ENCODE measurements around the gene MCHR1.
"Not testable (repeated sequence)": the region's sequence is repeated elsewhere in the genome, so short reads cannot be mapped to it uniquely, and the experiment has no call there.

Gene MCHR1

DNA sequence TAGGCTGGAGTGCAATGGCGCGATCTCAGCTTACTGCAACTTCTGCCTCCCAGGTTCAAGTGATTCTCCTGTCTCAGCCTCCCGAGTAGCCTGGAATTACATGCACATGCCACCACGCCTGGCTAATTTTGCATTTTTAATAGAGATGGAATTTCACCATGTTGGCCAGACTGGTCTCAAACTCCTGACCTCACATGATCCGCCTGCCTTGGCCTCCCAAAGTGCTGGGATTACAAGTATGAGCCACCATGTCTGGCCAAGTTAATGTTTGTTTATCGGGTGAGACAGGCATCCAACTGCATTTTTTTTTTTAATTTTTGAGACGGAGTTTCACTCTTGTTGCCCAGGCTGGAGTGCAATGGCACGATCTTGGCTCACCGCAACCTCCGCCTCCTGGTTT is 22.6 kb upstream of the MCHR1 start:
- not testable (repeated sequence) for DNase-seq (ENCODE audit: low spot score)

DNA sequence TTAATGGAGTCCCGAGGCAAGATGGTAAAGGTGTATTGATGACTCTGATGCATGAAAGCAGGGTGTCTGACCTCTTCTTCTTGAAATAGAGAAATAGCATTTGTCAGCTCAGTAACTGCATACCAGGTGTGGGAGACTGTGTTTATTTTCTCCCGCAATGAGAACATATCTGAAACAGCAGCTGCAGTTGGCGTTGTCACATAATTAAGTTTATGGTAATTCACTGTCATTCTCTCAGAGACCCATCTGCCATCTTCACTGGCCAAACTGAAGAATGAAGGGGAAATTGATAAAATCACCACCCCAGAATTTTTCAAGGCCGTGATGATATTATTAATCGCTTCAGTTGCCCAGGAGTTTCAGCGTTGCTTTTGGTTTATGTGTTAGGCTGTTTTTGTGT is 20.1 kb upstream of the MCHR1 start:
- no peak for DNase-seq (ENCODE audit: low spot score)

DNA sequence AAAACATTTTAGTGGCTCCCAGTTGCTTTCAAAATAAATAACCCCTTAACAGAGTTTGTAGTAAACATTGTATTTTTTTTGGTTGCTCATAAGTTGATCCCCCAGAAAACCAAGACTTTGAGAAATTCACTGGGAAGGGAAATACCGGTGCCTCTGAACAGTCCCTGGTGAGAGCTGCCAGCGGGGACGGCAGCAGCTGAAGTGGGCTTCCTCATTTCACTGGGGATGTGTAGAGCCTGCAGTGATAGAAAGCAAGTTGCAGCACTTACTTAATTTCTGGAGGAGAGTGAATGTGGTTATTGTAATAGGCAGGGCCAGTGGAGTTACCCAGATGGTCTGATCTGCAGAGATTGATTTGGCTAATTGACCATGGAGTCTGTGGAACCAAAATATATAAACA is 18.6 kb upstream of the MCHR1 start:
- no peak for DNase-seq (ENCODE audit: low spot score)

DNA sequence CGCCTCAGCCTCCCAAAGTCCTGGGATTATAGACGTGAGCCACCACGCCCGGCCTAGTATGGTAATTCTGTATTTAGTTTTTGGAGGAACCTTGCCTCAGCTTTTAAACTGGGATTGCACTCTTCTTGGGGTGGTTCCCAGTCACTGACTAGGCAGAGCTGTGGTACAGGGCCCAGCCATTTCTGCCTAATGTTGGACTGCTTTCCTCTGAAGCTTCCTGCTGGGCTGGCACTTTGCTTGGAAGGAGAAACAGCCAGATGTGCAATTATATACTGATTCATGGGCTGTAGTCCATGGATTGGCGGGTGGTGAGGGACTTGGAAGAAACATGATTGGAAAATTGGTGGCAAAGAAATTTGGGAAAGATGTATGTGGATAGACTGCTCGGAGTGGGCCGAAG is 17.6 kb upstream of the MCHR1 start:
- no peak for DNase-seq (ENCODE audit: low spot score)

DNA sequence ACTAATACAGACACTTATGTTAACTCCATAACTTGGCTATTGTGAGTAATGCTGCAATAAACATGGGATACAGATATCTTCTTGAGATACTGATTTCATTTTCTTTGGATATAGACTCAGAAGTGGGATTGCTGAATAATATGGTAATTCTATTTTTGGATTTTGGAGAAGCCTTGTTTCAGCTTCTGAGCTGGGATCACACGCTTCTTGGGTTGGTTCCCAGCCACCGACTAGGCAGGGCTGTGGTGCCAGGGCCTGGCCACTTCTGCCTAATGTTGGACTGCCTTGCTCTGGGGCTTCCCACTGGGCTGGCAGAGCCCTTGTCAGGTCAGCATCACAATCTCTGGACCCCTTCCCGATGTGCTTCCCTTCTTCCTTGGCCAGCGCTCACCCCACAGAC is 14.0 kb upstream of the MCHR1 start:
- no peak for DNase-seq (ENCODE audit: low spot score)

DNA sequence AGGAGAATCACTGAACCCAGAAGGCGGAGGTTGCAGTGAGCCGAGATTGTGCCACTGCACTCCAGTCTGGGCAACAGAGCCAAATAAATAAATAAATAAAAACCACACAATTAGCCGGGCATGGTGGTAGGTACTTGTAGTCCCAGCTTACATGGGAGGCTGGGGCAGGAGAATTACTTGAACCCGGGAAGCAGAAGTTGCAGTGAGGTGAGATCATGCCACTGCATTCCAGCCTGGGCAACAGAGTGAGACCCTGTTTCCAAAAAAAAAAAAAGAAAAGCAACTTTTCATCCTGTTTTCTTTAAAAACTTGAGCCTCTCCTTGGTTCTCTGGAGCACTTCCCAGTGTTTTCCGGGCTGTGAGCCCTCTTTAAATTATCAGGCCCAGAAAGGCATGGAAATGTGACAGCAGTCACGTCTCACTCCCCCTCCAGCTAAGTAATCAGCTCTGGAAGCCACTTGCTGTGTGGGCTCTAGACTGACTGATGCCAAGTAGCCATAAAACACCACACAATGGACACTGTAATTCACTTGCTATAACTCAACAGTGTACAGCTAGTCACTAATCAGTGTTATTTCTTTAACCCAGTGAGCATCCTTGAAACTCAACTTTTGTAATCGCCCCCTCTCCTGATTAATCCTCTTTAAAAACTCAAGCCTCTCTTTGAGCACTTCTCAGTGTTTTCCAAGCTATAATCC is 13.0 kb upstream of the MCHR1 start:
- no peak for DNase-seq (ENCODE audit: low spot score)

DNA sequence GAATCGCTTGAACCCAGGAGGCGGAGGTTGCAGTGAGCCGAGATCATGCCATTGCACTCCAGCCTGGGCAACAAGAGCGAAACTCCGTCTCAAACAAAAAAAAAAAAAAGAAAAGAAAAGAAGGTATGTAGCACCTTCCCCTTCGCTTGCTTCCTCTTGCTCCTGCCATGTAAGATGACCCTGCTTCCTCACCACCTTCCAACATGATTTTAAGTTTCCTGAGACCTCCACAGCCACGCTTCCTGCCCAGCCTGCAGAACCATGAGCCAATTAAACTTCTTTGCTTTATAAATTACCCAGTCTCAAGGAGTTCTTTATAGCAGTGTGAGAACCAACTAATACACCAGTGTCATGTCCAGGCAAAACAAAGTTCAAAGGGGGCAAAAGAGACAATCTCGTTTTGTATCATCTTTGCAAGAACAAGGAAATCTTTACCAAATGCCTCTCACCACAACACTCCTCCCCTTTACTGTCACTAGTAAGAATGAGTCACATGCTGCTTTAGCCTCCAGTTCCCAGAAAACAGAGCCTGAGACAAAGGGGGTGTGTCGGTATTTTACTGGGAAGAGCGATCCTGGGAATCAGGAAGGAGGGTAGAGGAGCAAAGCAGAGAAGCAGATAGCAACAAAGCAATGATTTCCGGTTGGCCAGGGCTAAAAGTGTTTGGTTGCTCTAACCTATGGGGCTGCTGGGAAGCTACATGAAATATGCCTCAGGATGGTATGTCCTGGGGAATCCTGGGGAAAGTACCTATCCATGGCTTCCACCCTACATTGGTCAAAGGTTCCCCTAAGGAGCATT is 10.5 kb upstream of the MCHR1 start:
- DNase-seq (ENCODE audit: low spot score): peak; percentile 84

DNA sequence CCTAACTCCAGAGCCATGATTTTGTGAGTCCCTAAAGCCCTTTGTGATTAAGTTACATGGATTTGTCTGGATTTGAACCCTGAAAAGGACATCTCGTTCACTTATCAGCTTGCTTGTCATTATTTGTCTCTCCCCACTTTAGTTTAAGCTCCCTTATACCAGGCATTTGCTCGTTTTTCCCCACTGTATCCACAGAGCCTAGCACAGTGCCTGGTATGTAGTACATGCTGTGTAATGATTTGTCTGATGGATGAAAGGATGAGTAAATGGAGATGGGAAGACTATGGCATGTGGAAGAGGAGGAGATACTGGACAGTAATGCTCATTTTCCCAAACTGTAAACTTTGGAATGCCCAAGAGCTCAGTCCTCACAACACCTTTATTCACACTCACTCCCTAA is 9.2 kb upstream of the MCHR1 start:
- no peak for DNase-seq (ENCODE audit: low spot score)

DNA sequence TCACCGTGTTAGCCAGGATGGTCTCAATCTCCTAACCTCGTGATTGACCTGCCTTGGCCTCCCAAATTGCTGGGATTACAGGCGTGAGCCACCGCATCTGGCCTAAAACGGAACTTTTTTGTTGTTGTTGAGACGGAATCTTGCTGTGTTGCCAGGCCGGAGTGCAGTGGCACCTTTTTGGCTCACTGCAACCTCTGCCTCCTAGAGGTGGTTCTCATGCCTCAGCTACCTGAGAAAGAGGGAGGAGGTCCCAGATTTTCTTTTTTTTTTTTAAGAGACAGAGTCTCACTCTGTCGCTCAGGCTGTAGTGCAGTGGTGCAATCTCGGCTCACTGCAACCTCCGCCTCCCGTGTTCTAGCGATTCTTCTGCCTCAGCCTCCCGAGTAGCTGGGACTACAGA is 7.9 kb upstream of the MCHR1 start:
- no peak for DNase-seq (ENCODE audit: low spot score)

DNA sequence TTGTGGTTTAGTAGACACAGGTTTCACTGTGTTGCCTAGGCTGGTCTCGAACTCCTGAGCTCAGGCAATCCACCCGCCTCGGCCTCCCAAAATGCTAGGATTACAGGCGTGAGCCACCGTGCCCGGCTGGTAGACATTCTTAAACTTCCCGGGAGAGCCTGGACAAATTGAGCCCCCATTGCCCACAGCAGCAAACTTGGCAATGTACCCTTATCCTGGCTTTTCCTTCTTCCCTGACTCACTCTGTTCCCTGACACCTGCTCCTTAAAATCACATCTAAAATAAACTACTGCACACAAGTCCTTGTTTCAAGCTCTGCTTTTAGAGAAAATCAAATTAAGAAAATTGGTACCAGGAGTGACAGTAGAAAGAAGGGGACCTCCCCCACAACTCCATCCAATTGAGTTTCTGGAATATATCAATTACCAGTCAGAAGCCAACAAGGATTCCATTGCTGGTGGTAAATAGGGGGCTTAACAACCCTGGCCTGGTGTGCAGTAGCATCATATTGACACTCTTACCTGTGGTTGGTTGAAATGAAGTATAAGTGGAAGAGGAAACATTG is 7.4 kb upstream of the MCHR1 start:
- DNase-seq (ENCODE audit: low spot score): no peak

DNA sequence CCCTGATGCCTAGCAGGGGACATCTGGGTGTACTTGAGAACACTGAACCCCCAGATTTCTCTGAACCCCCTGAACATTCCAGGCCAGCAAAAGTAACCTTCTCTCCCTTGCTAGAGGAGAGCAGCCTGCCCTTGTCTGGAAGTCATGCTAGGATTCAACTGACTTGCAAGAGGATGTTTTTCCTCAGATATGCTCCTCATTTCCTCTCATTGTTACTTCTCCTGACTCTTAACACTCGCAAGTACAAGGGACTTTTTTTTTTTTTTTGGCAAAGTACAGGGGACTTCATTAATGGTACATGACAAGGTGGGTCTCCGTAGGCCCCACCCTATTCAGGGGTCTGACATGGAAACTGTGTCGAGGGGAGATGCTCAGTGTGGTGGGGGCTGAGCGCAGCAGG is 6.3 kb upstream of the MCHR1 start:
- DNase-seq (ENCODE audit: low spot score): no peak

DNA sequence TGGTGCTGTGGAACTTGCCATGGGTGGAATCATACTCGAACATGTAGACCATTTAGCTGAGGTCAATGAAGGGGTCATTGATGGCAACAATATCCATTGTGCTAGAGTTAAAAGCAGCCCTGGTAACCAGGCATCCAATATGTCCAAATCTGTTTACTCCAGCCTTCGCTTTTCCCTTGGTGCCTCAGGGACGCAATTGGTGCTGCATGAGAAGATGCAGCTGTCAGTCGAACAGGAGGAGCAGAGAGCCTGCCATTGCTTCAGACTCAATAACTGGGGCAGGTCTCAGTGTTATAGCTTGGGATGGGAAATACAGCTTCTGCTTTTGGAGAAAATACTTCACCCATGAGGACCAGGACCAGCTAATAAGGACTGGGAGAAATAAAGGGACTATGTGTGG is 5.0 kb upstream of the MCHR1 start:
- DNase-seq (ENCODE audit: low spot score): no peak

DNA sequence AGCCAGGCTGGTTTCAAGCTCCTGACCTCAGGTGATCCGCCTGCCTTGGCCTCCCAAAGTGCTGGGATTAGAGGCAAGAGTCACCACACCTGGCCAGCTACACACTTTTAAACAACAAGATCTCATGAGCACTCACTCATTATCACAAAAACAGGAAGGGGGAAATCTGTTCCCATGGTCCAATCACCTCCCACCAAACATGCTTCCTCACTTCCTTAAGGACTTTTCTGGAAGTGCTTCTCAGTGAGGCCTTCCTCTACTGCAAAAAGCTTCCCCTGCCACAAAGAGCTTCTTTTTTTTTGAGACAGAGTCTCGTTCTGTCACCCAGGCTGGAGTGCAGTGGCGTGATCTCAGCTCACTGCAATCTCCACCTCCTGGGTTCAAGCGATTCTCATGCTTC is 3.1 kb upstream of the MCHR1 start:
- not testable (repeated sequence) for DNase-seq (ENCODE audit: low spot score)

DNA sequence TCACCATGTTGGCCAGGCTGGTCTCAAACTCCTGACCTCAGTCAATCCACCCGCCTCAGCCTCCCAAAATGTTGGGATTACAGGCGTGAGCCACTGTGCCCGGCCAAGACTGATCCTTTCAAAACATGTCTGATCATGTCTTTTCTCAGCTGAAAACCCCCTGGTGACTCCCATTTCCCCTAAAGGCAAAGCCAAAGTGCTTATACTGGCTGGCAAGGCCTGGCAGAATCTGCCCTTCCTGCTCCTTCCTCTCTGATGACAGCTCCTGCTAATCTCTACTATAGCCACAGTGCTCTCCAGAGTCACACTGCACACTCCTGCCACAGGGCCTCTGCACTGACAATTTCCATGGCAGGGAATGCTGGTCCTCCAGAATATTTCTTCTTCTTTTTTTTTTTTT is 2.6 kb upstream of the MCHR1 start:
- no peak for DNase-seq (ENCODE audit: low spot score)

DNA sequence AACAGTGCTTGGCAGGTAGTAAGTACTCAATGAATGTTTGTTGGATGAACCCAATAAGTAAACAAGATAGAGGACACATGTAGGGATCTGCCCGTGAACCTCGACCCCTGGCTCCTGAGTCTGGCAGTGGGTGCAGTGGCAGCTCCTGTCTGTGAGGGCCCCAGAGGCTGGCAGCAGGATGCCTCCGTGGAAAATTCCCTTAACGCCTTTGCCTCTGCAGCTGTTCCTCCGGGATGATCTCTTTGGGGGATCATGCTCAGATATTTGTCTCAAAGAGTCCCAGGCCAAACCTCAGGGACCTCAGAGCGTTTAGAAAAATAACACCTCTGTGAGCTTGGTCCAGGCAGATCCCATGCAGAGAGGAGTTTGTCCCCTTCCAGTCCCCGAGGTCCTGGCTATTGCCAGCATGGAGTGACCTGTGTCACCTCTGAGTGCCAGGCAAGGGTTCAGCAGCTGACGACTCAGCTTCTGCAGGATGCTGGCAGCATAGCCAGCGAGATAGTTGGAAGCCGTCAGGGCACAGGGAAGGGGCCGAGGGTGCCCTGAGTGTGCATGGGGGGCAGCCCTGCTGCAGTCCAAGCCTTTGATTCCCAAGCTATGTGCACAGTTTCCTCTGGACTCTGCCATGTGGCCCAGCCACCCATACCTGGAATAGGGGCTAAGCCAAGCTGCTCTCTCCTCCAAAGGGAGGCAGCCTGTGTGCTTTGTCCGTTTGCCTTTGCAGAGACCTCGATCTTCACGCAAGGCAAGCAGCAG is 613 bp upstream of the MCHR1 start:
- DNase-seq (ENCODE audit: low spot score): no peak

DNA sequence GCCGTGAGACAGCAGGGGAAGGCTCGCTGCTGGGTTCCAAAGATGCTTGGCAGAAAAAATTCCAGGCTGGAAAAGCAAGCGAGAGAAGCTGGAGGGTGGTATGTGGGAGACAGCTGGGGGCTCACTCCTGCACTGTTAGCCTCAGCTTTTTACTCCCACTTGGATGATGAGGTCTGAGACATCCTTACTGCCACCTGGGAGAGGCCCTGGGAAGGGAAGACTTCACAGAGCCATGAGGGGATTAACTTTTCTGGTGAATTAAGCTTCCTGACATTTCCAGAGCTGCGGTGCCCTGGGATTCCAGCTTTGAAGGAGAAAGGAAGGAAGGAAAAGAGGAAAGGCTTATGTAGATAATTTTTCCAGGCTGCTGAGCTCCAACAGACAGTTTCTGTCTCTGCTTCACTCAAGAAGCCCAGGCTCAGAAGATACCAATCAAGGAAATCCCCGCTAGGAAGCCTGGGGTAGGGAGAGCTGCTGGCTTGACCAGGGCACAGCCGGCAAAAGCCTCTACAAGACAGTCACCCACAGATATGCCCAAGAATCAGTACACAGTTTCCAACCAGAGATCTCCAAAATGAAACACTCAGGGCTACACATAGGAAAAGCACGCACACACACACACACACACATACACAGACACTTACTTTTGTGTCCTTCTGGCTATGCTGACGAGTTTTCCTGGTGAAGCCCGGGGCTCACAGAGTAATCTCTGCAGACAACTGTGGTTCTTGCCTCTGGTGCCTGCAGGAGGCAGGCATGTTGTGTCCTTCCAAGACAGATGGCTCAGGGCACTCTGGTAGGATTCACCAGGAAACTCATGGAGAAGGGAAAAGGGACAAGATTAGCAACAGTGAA is 907 bp downstream of the MCHR1 start:
- no peak for DNase-seq (ENCODE audit: low spot score)

DNA sequence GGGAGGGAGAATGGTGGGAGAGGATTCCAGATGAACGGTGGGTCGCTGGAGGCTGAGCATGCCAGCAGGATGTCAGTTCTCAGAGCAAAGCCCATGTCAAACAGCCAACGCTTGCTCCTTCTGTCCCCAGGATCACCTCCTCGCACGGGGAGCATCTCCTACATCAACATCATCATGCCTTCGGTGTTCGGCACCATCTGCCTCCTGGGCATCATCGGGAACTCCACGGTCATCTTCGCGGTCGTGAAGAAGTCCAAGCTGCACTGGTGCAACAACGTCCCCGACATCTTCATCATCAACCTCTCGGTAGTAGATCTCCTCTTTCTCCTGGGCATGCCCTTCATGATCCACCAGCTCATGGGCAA is 1.5 kb downstream of the MCHR1 start:
- no peak for DNase-seq (ENCODE audit: low spot score)

DNA sequence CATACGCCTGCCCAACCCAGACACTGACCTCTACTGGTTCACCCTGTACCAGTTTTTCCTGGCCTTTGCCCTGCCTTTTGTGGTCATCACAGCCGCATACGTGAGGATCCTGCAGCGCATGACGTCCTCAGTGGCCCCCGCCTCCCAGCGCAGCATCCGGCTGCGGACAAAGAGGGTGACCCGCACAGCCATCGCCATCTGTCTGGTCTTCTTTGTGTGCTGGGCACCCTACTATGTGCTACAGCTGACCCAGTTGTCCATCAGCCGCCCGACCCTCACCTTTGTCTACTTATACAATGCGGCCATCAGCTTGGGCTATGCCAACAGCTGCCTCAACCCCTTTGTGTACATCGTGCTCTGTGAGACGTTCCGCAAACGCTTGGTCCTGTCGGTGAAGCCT is 2.2 kb downstream of the MCHR1 start:
- DNase-seq (ENCODE audit: low spot score): no peak

DNA sequence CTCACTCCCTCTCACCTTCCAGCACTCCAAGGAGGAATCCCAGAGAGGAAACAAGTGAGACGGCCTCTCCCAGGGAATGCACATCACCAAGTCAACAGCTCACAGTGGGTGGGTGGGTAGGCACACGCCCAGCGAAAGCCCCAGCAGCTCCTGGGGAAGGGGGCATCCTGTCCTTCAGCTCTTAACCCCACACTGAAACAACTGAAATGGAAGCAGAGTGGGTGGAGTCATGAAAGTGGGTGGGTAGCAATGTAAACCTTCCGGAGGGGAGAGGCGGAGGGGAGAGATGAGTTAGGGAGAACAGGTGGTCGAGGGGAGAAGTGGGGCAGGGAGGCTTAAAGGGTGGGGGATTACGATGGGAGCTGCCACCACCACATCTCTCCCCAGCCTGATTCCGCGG is 5.4 kb downstream of the MCHR1 start:
- no peak for DNase-seq (ENCODE audit: low spot score)

DNA sequence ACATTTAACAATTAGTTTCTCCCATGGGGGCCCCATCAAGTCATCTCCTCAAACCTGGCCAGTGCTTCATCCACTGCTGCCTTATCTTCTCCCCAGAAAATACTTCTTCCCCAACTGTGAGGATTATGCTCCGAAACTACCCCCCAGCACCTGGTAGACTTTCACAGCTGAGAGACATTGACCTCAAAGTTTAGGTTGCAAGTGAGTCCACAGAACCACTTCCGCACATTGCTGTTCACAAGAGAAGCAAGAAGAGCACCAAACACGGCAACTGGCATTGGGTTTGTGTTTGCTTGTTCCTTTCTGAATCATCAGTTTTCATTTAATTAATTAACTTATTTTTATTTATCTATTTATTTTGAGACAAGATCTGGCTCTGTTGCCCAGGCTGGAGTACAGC is 6.1 kb downstream of the MCHR1 start:
- no peak for DNase-seq (ENCODE audit: low spot score)

DNA sequence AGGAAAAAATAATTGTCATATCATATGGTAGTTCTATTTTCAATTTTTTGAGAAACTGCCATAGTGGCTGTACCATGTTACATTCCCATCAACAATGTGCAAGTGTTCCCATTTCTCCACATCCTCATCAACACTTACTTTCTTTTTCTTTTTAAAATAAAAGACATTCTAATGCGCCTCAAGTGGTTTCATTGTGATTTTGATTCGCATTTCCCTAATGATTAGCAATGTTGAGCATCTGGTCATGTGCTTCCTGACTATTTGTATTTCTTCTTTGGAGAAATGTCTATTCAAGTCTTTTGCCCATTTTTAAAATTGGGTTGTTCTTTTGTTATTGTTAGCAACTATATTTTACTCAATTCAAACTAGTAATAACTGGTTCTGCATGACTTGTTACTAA is 8.4 kb downstream of the MCHR1 start:
- no peak for DNase-seq (ENCODE audit: low spot score)

DNA sequence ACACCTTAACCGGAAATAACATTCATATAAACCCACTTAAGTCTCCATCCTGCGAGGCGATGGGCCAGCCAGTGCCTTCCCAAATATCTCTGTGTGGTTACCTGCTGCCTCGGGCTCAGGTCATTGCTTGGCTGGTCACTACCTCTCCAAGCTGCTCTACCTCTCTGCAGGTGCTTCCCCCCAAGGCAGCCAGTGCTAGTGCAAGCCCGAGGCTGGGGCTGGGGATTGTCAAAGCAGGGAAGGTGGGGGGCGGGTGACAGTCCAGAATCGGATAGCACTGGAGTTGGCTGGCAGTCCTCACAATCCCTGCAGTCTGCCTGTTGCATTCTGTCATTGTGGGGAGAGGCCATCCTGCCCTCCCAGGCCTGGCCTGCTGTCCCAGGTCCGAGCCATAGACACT is 11.1 kb downstream of the MCHR1 start:
- DNase-seq (ENCODE audit: low spot score): no peak
